Loucy (cell line): ENCODE measurements around the gene LAMP2.

Experiments
- CTCF ChIP-seq: fragments of 200-600 bp; sonication (generic); conservative IDR thresholded peaks from 2 replicates; pipeline ENCODE4 v1.5.1; 2014; ENCODE audit warnings: mild to moderate bottlenecking, antibody characterized with exemption, low read length
- EZH2phosphoT487 ChIP-seq: fragments of 200-600 bp; IDR thresholded peaks from 2 replicates; pipeline ENCODE4 v1.6.1; 2018; ENCODE audit warnings: antibody characterized with exemption, mild to moderate bottlenecking, moderate library complexity, borderline replicate concordance

- TF ChIP-seq CTCF (no peak), EZH2phosphoT487 (no peak)
These were observed 40.8 kb downstream of the LAMP2 start for GRCh38 chrX:120428309-120428708.
